DOHH2 (cell line): ENCODE results near the gene INHA.

Source experiments
- H3F3A ChIP-seq: fragments of 200-600 bp; sonication (generic), shearing (Covaris generic); 2 replicates; pipeline ENCODE4 v1.6.0; 2016; ENCODE audit warnings: antibody characterized with exemption, mild to moderate bottlenecking; ENCODE audit not compliant: control insufficient read depth, insufficient read depth
- H3K27ac ChIP-seq: fragments of 200-600 bp; sonication (generic); 2 replicates; pipeline ENCODE4 v1.5.1; 2014; ENCODE audit warnings: low read depth, mild to moderate bottlenecking, low read length, moderate library complexity
- H3K27me3 ChIP-seq: fragments of 200-600 bp; sonication (generic); 2 replicates; pipeline ENCODE4 v1.6.1; 2014; ENCODE audit warnings: mild to moderate bottlenecking, low read length, mixed read lengths; ENCODE audit not compliant: control insufficient read depth
- H3K36me3 ChIP-seq: fragments of 200-600 bp; sonication (generic); 2 replicates; pipeline ENCODE4 v1.6.1; 2014; ENCODE audit warnings: mild to moderate bottlenecking, low read length, moderate library complexity, mixed read lengths; ENCODE audit not compliant: control insufficient read depth
- H3K4me1 ChIP-seq: fragments of 200-600 bp; sonication (generic); 2 replicates; pipeline ENCODE4 v1.6.1; 2014; ENCODE audit warnings: mild to moderate bottlenecking, low read length, mixed read lengths; ENCODE audit not compliant: control insufficient read depth
- H3K4me2 ChIP-seq: fragments of 200-600 bp; sonication (generic); 2 replicates; pipeline ENCODE4 v1.6.0; 2014; ENCODE audit warnings: mild to moderate bottlenecking, low read length, moderate library complexity
- H3K4me3 ChIP-seq: fragments of 200-600 bp; sonication (generic); 2 replicates; pipeline ENCODE4 v1.5.1; 2014; ENCODE audit warnings: mild to moderate bottlenecking, low read length, mixed read lengths
- H3K79me2 ChIP-seq: fragments of 200-600 bp; sonication (generic); 2 replicates; pipeline ENCODE4 v1.6.1; 2014; ENCODE audit warnings: mild to moderate bottlenecking, low read length, mixed read lengths; ENCODE audit not compliant: control insufficient read depth
- H3K9me2 ChIP-seq: fragments of 200-600 bp; sonication (generic); replicated peaks from 2 replicates; pipeline ENCODE4 v1.6.1; 2014; ENCODE audit warnings: mild to moderate bottlenecking, low read length, mixed read lengths; ENCODE audit not compliant: control insufficient read depth
- H3K9me3 ChIP-seq: fragments of 200-600 bp; sonication (generic); 2 replicates; pipeline ENCODE4 v1.6.1; 2014; ENCODE audit warnings: antibody characterized with exemption, low read length, mixed read lengths; ENCODE audit not compliant: control insufficient read depth, insufficient read depth
- H4K20me1 ChIP-seq: fragments of 200-600 bp; sonication (generic); 2 replicates; pipeline ENCODE4 v1.6.0; 2014; ENCODE audit warnings: low read depth, mild to moderate bottlenecking, antibody characterized with exemption, low read length, moderate library complexity; ENCODE audit not compliant: control insufficient read depth, insufficient read depth
- EZH2phosphoT487 ChIP-seq: fragments of 200-600 bp; sonication (generic); IDR thresholded peaks from 2 replicates; pipeline ENCODE4 v1.6.1; 2017; ENCODE audit warnings: borderline replicate concordance, mild to moderate bottlenecking, antibody characterized with exemption, low read length, moderate library complexity, mixed read lengths
- TF ChIP-seq, protein P1 (sequence below): fragments of 200-600 bp; sonication (generic); IDR thresholded peaks from one replicate; pipeline ENCODE4 v1.5.1; 2014; ENCODE audit warnings: antibody characterized with exemption, mild to moderate bottlenecking, low read depth, low read length; ENCODE audit not compliant: poor library complexity, severe bottlenecking

Gene INHA

GRCh38 chr2:219541611-219542180 is 30.4 kb upstream of the INHA start:
- TF ChIP-seq EZH2phosphoT487 = no peak
- TF ChIP-seq, protein P1, sequence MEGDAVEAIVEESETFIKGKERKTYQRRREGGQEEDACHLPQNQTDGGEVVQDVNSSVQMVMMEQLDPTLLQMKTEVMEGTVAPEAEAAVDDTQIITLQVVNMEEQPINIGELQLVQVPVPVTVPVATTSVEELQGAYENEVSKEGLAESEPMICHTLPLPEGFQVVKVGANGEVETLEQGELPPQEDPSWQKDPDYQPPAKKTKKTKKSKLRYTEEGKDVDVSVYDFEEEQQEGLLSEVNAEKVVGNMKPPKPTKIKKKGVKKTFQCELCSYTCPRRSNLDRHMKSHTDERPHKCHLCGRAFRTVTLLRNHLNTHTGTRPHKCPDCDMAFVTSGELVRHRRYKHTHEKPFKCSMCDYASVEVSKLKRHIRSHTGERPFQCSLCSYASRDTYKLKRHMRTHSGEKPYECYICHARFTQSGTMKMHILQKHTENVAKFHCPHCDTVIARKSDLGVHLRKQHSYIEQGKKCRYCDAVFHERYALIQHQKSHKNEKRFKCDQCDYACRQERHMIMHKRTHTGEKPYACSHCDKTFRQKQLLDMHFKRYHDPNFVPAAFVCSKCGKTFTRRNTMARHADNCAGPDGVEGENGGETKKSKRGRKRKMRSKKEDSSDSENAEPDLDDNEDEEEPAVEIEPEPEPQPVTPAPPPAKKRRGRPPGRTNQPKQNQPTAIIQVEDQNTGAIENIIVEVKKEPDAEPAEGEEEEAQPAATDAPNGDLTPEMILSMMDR = peak; percentile 100
- Histone ChIP-seq H3F3A (no peaks in the 10 kb centered on the region), H3K27ac (no peak overlapping the region), H4K20me1 (peaks cover 6% of the 10 kb centered on the region), H3K4me3 (peak overlapping the region; percentile 90), H3K79me2 (peaks cover 8% of the 10 kb centered on the region), H3K9me3 (no peaks in the 10 kb centered on the region), H3K4me1 (peaks cover 22% of the 10 kb centered on the region), H3K36me3 (peaks cover 25% of the 10 kb centered on the region), H3K27me3 (peaks cover 15% of the 10 kb centered on the region; the same call in 1 of the 2 replicates), H3K4me2 (peak overlapping the region; percentile 74), H3K9me2 (no peaks in the 10 kb centered on the region)

DNA sequence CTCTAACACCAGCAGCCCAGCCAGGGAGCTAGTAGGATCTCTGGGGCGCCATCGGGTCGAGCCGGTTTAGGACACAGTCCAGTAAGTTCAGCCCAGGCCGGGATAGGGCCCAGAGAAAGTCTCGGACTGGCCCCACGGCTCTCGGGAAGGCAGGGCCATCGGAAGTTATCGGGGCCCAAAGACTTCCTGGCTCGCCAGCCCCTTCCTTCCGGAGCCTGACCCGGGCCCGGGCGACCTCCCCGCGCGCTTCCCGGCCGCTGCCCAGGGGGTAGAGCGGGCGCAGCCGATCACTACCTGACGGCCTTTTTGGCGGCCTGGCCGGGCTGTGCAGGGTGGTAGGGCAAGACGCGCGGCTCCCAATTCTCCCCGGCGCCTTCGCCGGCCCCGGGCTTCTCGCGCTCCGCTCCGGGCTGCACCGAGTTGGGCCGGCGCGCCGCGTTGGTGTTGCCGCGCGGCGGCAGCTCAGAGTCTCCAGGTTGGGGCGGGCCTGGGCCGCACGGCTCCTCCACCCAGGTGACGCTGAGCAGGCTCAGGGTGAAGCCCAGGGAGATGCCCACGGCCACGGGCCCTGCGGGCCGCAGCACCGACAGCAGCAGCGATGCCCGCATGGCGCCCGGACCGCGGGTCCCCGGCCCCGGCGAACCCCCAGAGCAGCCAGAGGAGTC is 29.0 kb upstream of the INHA start:
- peaks cover 25% of the 10 kb centered on the region for H3K36me3 ChIP-seq
- H3K4me1 ChIP-seq = peaks cover 22% of the 10 kb centered on the region
- peak overlapping the region; percentile 90 for H3K4me3 ChIP-seq
- peaks cover 6% of the 10 kb centered on the region for H4K20me1 ChIP-seq
- TF ChIP-seq, protein P1 = no peak
- TF ChIP-seq EZH2phosphoT487 = no peak
- H3K9me3 ChIP-seq = no peaks in the 10 kb centered on the region
- H3F3A ChIP-seq = no peaks in the 10 kb centered on the region
- H3K27ac ChIP-seq = peak overlapping the region; percentile 66
- peaks cover 8% of the 10 kb centered on the region for H3K79me2 ChIP-seq
- no peaks in the 10 kb centered on the region for H3K9me2 ChIP-seq
- peak overlapping the region; percentile 74 for H3K4me2 ChIP-seq
- H3K27me3 ChIP-seq = peaks cover 15% of the 10 kb centered on the region; the same call in 1 of the 2 replicates

GRCh38 chr2:219543596-219544358 is 28.3 kb upstream of the INHA start, which contains the start of the genes CHPF and TMEM198:
CHPF (minus strand) TSS chr2:219543809; CDS start chr2:219543538, 271 bp downstream.
TMEM198 (plus strand) TSS chr2:219544028; CDS start chr2:219544728, 700 bp downstream.
- H3K27ac ChIP-seq = peak within 1 kb of the TSS; percentile 66
- H3K36me3 ChIP-seq = peaks cover 24% of the 10 kb centered on the region

More at GRCh38 chr2:219543596-219544358, 28.3 kb upstream of the INHA start, which contains the start of the genes CHPF and TMEM198:
- peak within 1 kb of the TSS; percentile 74 for H3K4me2 ChIP-seq
- peaks cover 22% of the 10 kb centered on the region for H3K4me1 ChIP-seq
- H4K20me1 ChIP-seq = peaks cover 6% of the 10 kb centered on the region
- peaks cover 15% of the 10 kb centered on the region; the same call in 1 of the 2 replicates for H3K27me3 ChIP-seq
- no peaks in the 10 kb centered on the region for H3F3A ChIP-seq
- H3K4me3 ChIP-seq = peak within 1 kb of the TSS; percentile 90
- H3K79me2 ChIP-seq = peaks cover 8% of the 10 kb centered on the region
- H3K9me3 ChIP-seq = no peaks in the 10 kb centered on the region
- TF ChIP-seq, protein P1 = no peak
- TF ChIP-seq EZH2phosphoT487 = no peak
- H3K9me2 ChIP-seq = no peaks in the 10 kb centered on the region
